NCI-H128 (cell line): ENCODE measurements around the gene TMCO2.

Source experiments
- DNase-seq: peaks from one replicate; lab custom pipeline; 2025; ENCODE audit not compliant: unreplicated experiment; lab: John Stamatoyannopoulos, UW

The TMCO2 gene

DNA sequence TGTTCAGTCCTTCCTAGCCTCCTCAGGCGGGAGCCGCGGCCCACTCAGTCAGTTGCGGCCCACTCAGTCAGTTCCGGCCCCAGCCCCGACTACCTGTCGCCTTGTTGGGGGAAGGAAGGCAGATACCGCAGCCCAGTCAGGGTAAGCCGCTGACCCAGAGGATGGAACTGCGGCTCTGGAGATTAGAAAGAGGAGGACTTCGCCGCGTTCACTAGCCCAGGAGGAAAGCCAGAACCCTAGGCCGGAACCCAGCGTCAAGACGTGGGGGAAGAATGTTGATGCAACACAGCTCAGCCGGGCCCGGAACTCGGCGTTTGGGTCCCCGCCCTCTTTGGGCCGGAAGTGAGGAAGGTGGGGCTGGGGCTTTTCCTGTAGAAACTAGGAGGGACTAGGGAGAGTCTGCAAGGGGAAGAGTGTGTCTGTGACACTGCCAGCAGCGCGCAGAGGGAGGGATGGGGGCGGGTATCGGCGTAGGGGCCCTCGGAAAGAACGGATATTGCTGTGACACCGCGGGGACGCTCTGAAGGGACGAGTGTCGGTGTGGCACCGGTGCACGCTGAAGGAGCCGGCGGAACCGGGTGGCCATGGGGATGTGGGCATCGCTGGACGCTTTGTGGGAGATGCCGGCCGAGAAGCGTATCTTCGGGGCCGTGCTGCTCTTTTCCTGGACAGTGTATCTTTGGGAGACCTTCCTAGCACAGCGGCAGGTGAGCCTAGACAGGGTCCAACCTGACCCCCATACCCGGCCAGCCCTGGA is 10.1 kb downstream of the TMCO2 start, which contains the start of gene ZMPSTE24:
Gene ZMPSTE24 (plus strand): TSS at position 549 of the 757 bp plus-strand sequence. CDS start 36 bp downstream, at position 585.
- peak; percentile 95 for DNase-seq

GRCh38 chr1:40258445-40258769 is 10.7 kb downstream of the TMCO2 start:
- DNase-seq, result no peak

- no peak for DNase-seq
Measured at GRCh38 chr1:40264354-40264781, 16.6 kb downstream of the TMCO2 start.

- DNase-seq, result no peak
Measured at GRCh38 chr1:40265298-40265697, 17.6 kb downstream of the TMCO2 start.

- DNase-seq, result no peak
Measured at GRCh38 chr1:40265919-40266318, 18.2 kb downstream of the TMCO2 start.

DNA sequence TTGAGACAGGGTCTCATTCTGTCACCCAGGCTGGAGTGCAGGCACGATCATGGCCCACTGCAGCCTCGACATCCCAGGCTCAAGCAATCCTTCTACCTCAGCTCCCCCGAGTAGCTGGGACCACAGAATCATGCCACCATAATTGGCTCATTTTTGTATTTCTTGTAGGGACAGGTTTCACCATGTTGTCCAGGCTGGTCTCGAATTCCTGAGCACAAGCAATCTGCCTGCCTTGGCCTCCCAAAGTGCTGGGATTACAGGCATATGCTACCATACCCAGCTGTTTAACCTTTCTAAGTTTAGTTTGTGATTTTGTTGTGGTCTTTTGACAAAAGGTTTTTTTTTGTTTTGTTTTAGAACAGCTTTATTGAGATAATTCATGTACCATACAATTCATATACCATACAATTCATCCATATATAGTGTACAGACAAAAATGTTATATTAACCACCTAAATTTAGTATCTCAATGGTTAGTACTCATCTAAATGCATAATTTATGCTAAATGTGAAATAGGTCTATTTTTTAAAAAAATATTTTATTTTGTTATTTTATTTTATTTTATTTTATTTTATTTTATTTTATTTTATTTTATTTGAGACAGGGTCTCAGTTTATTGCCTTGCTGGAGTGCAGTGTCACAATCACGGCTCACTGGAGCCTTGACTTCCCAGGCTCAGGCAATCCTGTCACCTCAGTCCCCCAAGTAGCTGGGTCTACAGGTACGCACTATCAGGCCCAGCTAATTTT is 19.2 kb downstream of the TMCO2 start:
- DNase-seq, result no peak

DNA sequence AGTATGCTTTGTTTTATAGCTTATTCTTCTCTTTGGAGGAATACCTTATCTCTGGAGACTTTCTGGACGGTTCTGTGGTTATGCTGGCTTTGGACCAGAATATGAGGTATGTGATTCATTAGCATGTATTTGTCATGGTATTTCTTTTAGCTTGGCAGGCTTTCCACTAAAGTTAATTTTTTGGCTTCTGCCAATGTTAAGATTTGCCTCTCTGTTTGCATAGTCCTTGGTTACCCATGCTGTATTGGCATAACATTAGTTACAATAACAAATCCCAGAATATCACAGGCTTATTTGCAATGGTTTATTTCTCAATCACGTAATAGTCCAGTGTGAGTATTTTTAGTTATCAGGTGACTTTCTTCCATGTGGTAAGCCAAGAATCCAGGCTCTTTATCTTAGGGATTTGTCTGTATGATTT is 20.0 kb downstream of the TMCO2 start:
- DNase-seq, result no peak

DNA sequence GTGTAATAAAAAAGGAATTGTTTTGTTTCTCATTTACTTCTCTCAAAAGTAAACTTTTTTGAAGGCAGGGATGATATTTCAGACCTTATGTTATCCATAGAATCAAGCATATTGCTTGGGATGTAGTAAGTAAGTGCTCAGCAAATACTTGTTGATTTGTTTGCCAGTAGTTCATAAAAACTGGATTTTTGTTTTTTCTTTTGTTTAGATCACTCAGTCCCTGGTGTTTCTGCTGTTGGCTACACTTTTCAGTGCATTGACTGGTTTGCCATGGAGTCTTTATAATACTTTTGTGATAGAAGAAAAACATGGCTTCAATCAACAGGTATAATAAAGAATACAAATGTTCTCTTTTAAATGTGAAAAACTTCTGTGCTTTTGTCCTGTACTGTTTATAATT is 20.5 kb downstream of the TMCO2 start:
- DNase-seq, result no peak

- no peak for DNase-seq
Measured at GRCh38 chr1:40270152-40270834, 22.6 kb downstream of the TMCO2 start.

DNA sequence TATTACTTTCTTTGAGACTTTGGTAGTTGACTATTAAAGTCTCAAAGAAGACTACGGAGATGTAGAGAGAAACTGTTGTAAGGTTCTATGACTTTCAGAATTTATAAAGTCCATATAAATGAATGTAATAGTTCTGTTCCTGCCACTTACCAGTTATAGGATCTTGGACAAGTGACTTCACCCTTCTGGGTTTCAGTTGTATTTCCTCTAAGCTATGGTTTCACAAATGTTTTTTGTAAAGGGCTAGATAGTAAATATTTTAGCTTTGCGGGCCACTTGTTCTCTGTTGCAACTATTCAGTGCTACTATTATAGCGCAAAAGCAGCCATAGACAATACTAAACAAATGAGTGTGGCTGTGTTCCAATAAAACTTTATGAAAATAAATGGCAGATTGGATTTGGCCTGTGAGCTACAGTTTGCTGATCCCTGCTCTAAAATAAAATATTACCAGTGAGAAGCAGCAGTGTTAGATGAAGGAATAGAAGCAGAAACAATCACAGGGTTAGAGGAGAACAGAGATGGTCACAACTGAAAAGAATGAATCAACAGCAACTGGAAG is 25.0 kb downstream of the TMCO2 start:
- DNase-seq, result no peak

- no peak for DNase-seq
Measured at GRCh38 chr1:40273547-40274166, 25.9 kb downstream of the TMCO2 start.

DNA sequence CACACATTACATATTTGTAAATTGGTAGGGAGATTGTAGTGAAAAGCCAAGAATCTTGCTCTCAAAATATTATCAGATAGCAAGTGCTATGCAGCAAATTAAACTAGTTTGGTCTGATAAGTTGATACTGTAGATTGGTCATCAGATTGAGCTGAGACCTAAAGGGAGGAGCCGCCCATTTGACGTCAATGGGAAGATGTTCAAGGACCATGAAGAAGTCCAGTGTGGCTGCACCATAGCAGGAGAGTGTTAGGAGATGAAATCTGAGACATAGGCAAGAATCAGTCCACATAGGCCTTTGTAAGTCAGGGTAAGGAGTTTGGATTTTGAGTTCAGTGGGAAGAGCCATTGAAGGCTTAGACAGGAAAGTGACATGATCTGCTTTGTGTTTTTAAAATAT is 26.6 kb downstream of the TMCO2 start:
- DNase-seq, result no peak

- DNase-seq, result no peak
Measured at GRCh38 chr1:40276122-40276521, 28.4 kb downstream of the TMCO2 start.

DNA sequence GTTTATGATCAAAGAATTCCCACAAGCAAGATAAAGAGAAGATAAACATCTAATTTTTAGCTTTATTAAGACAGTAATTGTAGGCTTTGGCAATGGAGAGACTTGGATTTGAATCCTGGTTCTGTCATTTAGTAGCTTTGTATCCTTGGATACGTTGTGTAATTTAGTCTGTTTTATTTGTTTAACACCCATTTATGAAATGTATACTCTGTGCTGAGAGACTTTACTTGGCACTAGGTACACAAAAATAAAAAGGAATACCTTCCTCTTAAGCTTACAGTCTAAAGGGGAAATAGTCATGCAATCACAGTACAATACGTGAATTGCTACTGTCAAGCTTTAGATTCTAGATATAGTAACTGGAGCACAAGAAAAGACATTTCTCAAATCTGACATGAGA is 34.1 kb downstream of the TMCO2 start:
- DNase-seq, result no peak

DNA sequence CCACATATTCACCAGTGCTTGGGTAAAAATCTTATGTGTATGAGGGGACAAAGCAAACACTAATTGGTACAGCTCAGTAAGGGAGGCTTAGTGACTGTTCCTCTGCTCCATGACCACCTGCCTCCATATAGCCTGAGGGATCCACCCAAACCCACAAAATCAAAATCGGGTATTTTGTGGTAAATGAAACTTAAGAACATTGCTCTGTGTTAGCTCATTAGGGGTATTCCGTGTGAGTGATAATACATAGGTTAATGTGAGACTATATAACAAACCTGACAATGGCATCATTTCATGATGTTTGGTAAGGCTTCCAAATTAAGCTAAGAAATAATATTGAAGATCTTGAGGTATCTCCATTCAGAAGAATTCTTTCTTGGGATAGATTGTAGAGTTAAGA is 43.6 kb downstream of the TMCO2 start:
- DNase-seq, result no peak

DNA sequence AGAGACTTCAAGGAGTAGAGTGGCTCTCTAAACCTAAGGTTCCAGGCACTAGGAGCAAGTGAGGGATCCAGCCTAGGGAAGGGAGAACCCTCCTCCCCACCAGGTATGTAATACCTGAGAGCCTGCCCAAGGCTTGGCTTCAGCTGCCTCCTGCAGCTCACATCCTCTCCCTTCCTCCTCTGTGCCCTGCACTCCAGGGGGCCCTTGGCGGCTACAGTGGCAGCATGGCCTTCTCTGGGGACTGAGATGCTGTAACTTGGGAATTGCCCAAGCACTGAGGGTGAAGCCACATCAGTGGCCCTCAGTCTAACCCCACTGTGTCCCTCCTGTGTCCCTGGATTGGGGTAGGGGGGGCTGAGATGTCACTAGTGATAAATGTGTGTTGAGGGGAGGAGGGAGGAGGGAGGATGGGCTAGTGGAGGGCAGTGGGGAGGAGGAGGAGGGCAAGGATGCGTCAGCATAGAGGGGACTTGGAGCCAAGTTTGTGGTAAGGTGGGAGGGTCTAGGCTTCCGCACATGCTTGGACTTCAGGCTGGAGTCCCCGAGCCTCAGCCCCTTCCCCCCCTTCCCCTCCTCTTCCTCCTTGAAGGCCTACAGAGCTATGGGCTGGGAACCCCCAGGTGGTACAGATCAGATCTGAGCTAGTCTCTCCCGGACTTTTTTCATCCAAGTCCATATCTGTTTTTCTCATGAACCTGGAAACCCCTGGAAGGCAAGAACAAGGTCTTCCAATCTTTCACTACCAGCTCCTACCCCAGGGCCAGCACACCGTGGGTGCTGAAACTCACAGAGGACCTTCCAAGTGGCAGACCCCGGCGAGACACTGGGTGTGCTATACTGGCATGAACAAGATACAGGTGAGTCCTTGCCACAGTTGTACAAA is 51.9 kb downstream of the TMCO2 start:
- DNase-seq, result no peak

- no peak for DNase-seq
Measured at GRCh38 chr1:40300249-40300567, 52.5 kb downstream of the TMCO2 start.

GRCh38 chr1:40300651-40301050 is 52.9 kb downstream of the TMCO2 start:
- DNase-seq, result no peak

GRCh38 chr1:40301066-40301465 is 53.3 kb downstream of the TMCO2 start:
- no peak for DNase-seq
